HepG2 (cell line): ENCODE data around the gene MYORG. TPM values are rescaled to one million over a fixed set of nuclear protein-coding genes. Genes with fewer than 3 reads are reported as not detected.

Experiments
- FOXA3 ChIP-seq: IDR thresholded peaks from 2 replicates; pipeline ENCODE4 v1.6.1; 2016; ENCODE audit warnings: missing genetic modification reagents, missing compliant biosample characterization
- MAFK ChIP-seq, 2 experiments: IDR thresholded peaks in 1 of 2; conservative IDR thresholded peaks in 1 of 2; 2 replicates each; pipeline ENCODE4 v1.6.1; 2011; ENCODE audit warnings: improper control_type of control experiment in 2 of 2, low read length in 2 of 2
- MNT ChIP-seq: fragments of 450-650 bp; IDR thresholded peaks from 2 replicates; pipeline ENCODE4 v1.6.1; 2016
- NFAT5 ChIP-seq: sonication (generic); formaldehyde crosslinking; IDR thresholded peaks from 2 replicates; pipeline ENCODE4 v1.4.0; 2020; ENCODE audit warnings: missing genetic modification reagents
- SALL2 ChIP-seq: sonication (generic); formaldehyde crosslinking; IDR thresholded peaks from 2 replicates; pipeline ENCODE4 v1.8.1; 2023; ENCODE audit warnings: mild to moderate bottlenecking, missing genetic modification reagents, inconsistent platforms
- TARDBP ChIP-seq: sonication (generic); formaldehyde crosslinking; IDR thresholded peaks from 2 replicates; pipeline ENCODE4 v1.8.0; 2022; ENCODE audit warnings: mild to moderate bottlenecking, missing genetic modification reagents
- TFDP2 ChIP-seq: sonication (generic); formaldehyde crosslinking; IDR thresholded peaks from 2 replicates; pipeline ENCODE4 v1.4.0; 2020; ENCODE audit warnings: missing genetic modification reagents
- ZBTB20 ChIP-seq: sonication (generic); formaldehyde crosslinking; IDR thresholded peaks from 2 replicates; pipeline ENCODE4 v1.8.1; 2023; ENCODE audit warnings: missing genetic modification reagents, low read depth, mild to moderate bottlenecking, borderline replicate concordance
- ZBTB7B ChIP-seq: sonication (generic); formaldehyde crosslinking; IDR thresholded peaks from 2 replicates; pipeline ENCODE4 v1.4.0; 2020; ENCODE audit warnings: missing genetic modification reagents
- ZFX ChIP-seq: sonication (generic); formaldehyde crosslinking; IDR thresholded peaks from 2 replicates; pipeline ENCODE4 v1.4.0; 2020; ENCODE audit warnings: mild to moderate bottlenecking, low read depth, missing genetic modification reagents, moderate library complexity
- ZNF281 ChIP-seq: sonication (generic); formaldehyde crosslinking; IDR thresholded peaks from 2 replicates; pipeline ENCODE4 v1.4.0; 2020; ENCODE audit warnings: missing genetic modification reagents, borderline replicate concordance
- ZNF710 ChIP-seq: sonication (generic); formaldehyde crosslinking; IDR thresholded peaks from 2 replicates; pipeline ENCODE4 v1.5.0; 2020; ENCODE audit warnings: mild to moderate bottlenecking, missing genetic modification reagents, borderline replicate concordance
- ZNF747 ChIP-seq: sonication (generic); formaldehyde crosslinking; IDR thresholded peaks from 2 replicates; pipeline ENCODE4 v1.8.1; 2023; ENCODE audit warnings: missing genetic modification reagents, mild to moderate bottlenecking, borderline replicate concordance
- ZNF776 ChIP-seq: sonication (generic); formaldehyde crosslinking; IDR thresholded peaks from 2 replicates; pipeline ENCODE4 v1.4.0; 2020; ENCODE audit warnings: mild to moderate bottlenecking, missing genetic modification reagents
- polyA plus RNA-seq, 8 experiments: library from polyadenylated mRNA; depleted of rRNA in 3 of 8; stranded (reverse) in 7 of 8; unstranded in 1 of 8; fragments of >200 nt; fragmentation: Illumina TruSeq in 4 of 8; extraction: Trizol in 4 of 8; gene quantifications; 2 replicates each; pipeline versions ENCODE4 v1.2.1 to v1.2.3, GENCODE V29; 2011 to 2016; ENCODE audit warnings: low read depth in 4 of 8, missing spikeins in 1 of 8, mixed read lengths in 1 of 8; ENCODE audit not compliant: insufficient read depth in 1 of 8
- total RNA-seq, 5 experiments: library from RNA; depleted of rRNA; stranded (reverse); fragments of >200 nt; fragmentation: Illumina TruSeq; extraction: Trizol; gene quantifications; 2 replicates each; pipeline ENCODE4 v1.2.3, GENCODE V29; 2016; ENCODE audit warnings: low read depth in 1 of 5

Gene MYORG
- total and polyA plus RNA-seq, 2 of the 13 experiments (the other 11 are each of a cell fraction or from before 2014, with no cell fraction given), result 11.1 to 22.4 TPM

GRCh38 chr9:34376596-34377403 is at the start of gene MYORG (continued):
- peak; percentile 66; the same call in 1 of the 2 replicates for TF ChIP-seq ZNF281 (CRISPR knock-in tag)
- TF ChIP-seq MAFK (conservative IDR thresholded peaks at IDR 0.05 in 1 of 2, IDR thresholded peaks at IDR 0.05 in 1 of 2; ENCODE audit: low read length in 2 of 2), result no peak
- TF ChIP-seq ZNF776 (CRISPR knock-in tag), result 0 out of 2 replicates have a peak, but pooled peaks have one; percentile 76
- peak; percentile 37; the same call in 1 of the 2 replicates for TF ChIP-seq FOXA3 (CRISPR knock-in tag)
- TF ChIP-seq ZNF747, result no peak
- peak; percentile 70 for TF ChIP-seq TARDBP (CRISPR knock-in tag)
- no peak for TF ChIP-seq NFAT5
- peak; percentile 80 for TF ChIP-seq TFDP2 (CRISPR knock-in tag)
- no peak for TF ChIP-seq MNT
- TF ChIP-seq ZFX (CRISPR knock-in tag), result peak; percentile 65
- TF ChIP-seq ZBTB20 (CRISPR knock-in tag), result peak; percentile 52; the same call in 1 of the 2 replicates
- TF ChIP-seq ZNF710 (CRISPR knock-in tag), result peak; percentile 23; the same call in 1 of the 2 replicates
- TF ChIP-seq ZBTB7B (CRISPR knock-in tag), result no peak; the same call in none of the 2 replicates
- 0 out of 2 replicates have a peak, but pooled peaks have one; percentile 29 for TF ChIP-seq SALL2 (CRISPR knock-in tag)
